ENCODE measurements around the gene CTRB2. TPM values are rescaled to one million over a fixed set of nuclear protein-coding genes. Genes with fewer than 3 reads are reported as not detected.

Gene CTRB2
- total RNA-seq, 1 donor from 2014 or later = not detected

DNA sequence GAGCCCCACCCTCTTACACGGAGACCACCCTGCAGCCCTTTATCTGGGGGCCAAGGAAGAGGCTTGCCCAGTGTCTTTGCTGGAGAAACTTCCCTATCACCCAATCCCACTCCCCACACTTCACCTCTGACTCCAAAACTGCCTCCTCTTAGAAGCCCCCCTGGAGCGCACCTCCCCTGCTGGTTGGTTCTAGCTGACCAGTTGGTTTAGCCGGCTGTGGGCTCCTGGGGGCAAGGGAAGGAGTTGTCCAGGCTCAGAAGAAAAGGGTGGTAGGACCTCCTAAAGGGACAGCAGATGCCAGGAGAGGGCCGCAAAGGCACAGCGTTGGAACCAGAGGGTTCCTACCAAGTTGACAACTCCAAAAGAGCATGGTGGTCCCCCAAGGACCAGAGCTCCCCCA, 42.5 kb upstream of the CTRB2 start:
- Mint-ChIP-seq H3K4me1 (ENCODE audit: unreplicated experiment) (peaks cover 69% of the 10 kb centered on the region), H3K27ac (ENCODE audit: unreplicated experiment) (no peak overlapping the region)
- TF ChIP-seq, protein P1, sequence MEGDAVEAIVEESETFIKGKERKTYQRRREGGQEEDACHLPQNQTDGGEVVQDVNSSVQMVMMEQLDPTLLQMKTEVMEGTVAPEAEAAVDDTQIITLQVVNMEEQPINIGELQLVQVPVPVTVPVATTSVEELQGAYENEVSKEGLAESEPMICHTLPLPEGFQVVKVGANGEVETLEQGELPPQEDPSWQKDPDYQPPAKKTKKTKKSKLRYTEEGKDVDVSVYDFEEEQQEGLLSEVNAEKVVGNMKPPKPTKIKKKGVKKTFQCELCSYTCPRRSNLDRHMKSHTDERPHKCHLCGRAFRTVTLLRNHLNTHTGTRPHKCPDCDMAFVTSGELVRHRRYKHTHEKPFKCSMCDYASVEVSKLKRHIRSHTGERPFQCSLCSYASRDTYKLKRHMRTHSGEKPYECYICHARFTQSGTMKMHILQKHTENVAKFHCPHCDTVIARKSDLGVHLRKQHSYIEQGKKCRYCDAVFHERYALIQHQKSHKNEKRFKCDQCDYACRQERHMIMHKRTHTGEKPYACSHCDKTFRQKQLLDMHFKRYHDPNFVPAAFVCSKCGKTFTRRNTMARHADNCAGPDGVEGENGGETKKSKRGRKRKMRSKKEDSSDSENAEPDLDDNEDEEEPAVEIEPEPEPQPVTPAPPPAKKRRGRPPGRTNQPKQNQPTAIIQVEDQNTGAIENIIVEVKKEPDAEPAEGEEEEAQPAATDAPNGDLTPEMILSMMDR (IDR thresholded peaks at IDR 0.05; ENCODE audit: unreplicated experiment) = no peak

DNA sequence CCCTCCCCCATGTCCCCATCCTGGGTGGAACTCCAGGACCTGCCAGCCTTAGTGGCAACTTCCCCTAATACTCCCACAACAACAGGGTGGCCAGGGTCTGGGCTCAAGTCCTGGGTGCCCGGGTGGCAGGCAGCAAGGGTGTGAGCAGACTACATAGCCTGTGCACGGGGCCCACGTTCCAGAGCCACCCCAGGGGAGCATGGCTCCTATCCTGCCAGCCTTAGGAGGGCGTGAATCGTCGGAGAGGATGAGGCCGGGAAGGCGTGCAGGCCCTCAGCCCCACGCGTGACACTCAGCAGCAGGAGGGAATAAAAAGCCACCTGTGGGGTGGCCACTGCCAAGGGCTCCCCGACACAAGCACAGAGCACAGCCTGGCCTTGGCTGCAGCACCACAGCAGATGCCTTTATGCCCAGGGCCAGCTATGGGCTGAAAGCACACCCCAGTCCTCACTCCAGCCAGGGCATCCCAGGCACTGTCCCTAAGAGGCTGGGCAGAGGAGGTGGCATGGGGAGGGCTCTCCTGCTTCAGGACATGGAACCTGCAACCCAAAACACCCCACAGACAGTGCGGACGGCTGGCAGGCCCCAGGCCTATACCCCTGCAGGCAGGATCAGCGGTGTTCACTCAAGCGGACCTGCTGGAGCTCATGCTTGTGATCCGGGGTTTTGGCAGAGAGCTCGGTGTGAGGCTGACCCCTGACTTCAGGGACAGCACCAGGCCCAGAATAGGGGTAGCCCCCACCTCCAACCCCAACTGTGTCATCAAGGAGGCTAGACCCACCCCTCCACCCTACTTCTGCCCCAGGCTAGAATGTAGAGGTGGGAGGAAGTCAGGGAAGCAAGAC, 41.8 kb upstream of the CTRB2 start:
- Mint-ChIP-seq H3K36me3 (ENCODE audit: low read depth, unreplicated experiment) (peaks cover 10% of the 10 kb centered on the region), H3K9me3 (ENCODE audit: unreplicated experiment) (no peaks in the 10 kb centered on the region), H3K27me3 (ENCODE audit: unreplicated experiment) (peaks cover 32% of the 10 kb centered on the region), H3K27ac (ENCODE audit: unreplicated experiment) (peak overlapping the region; percentile 67), H3K4me3 (ENCODE audit: unreplicated experiment) (peak overlapping the region; percentile 59), H3K4me1 (ENCODE audit: unreplicated experiment) (peaks cover 70% of the 10 kb centered on the region)
- TF ChIP-seq, protein P1 (IDR thresholded peaks at IDR 0.05; ENCODE audit: unreplicated experiment) = no peak
- no peak for DNase-seq (ENCODE audit: low spot score)

More for the DNA sequence above, 42.5 kb upstream of the CTRB2 start:
- Mint-ChIP-seq H3K9me3 (ENCODE audit: unreplicated experiment) (no peaks in the 10 kb centered on the region), H3K4me3 (ENCODE audit: unreplicated experiment) (peak overlapping the region; percentile 94), H3K27me3 (ENCODE audit: unreplicated experiment) (peaks cover 31% of the 10 kb centered on the region), H3K36me3 (ENCODE audit: low read depth, unreplicated experiment) (peaks cover 10% of the 10 kb centered on the region)
- DNase-seq (ENCODE audit: low spot score) = no peak

DNA sequence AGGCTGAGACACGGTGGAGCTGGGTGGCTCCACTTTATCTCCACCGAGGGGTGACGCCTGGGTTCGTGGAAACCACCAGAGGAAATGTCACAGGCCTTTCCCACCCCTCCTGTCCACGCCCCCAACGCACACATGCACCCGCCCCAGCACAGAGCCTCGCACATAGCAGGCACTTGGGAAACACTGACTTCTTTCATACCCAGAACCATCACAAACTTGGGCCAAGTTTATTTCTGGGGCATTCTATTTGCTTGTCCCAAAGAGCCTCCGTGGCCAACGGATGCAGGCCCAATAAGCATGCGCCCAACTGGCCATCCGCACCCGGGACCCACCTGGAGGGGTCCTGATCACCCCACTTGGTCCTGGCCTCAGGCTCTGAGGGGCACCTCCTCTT, 41.2 kb upstream of the CTRB2 start:
- H3K27ac Mint-ChIP-seq (ENCODE audit: unreplicated experiment) = peak overlapping the region; percentile 90
- H3K27me3 Mint-ChIP-seq (ENCODE audit: unreplicated experiment) = peaks cover 38% of the 10 kb centered on the region
- peaks cover 70% of the 10 kb centered on the region for H3K4me1 Mint-ChIP-seq (ENCODE audit: unreplicated experiment)
- peaks cover 16% of the 10 kb centered on the region for H3K36me3 Mint-ChIP-seq (ENCODE audit: low read depth, unreplicated experiment)
- DNase-seq (ENCODE audit: low spot score) = no peak
- no peaks in the 10 kb centered on the region for H3K9me3 Mint-ChIP-seq (ENCODE audit: unreplicated experiment)
- H3K4me3 Mint-ChIP-seq (ENCODE audit: unreplicated experiment) = peak overlapping the region; percentile 40
- TF ChIP-seq, protein P1 (IDR thresholded peaks at IDR 0.05; ENCODE audit: unreplicated experiment) = no peak

DNA sequence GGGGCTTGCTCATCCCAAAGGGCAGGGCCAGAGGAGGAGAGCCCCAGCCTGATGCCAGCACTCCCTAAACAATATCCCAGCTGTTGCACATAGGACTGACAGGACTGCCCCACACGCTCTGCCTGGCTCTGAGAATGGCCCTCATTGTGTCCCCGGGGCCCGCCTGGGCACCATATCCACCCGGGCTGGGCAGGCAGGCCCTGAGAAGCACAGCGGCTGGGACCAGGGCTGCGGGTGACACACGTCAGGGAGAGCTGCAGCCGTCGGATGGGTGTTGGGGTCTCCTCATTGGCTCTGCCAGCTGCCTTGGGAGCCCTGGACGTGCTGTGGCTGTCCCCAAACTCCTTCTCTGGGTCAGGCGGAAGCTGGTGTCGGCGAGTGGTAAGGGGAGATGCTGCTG, 40.3 kb upstream of the CTRB2 start:
- Mint-ChIP-seq H3K9me3 (ENCODE audit: unreplicated experiment) (no peaks in the 10 kb centered on the region), H3K36me3 (ENCODE audit: low read depth, unreplicated experiment) (peaks cover 21% of the 10 kb centered on the region), H3K4me1 (ENCODE audit: unreplicated experiment) (peaks cover 65% of the 10 kb centered on the region), H3K27me3 (ENCODE audit: unreplicated experiment) (peaks cover 41% of the 10 kb centered on the region), H3K4me3 (ENCODE audit: unreplicated experiment) (peak overlapping the region; percentile 82), H3K27ac (ENCODE audit: unreplicated experiment) (peak overlapping the region; percentile 96)
- TF ChIP-seq, protein P1 (IDR thresholded peaks at IDR 0.05; ENCODE audit: unreplicated experiment) = no peak
- DNase-seq (ENCODE audit: low spot score) = no peak
